ENCODE data around the gene SLAMF7. TPM values are rescaled to one million over a fixed set of nuclear protein-coding genes. Genes with fewer than 3 reads are reported as not detected.

Gene SLAMF7
- total and polyA plus RNA-seq, 2 of the 8 experiments (the other 6 are each of a cell fraction or from before 2014, with no cell fraction given) = not detected

- Histone ChIP-seq H4K91ac (replicated peaks; ENCODE audit: insufficient read length, low read length) (no peak overlapping the region), H3K79me1 (ENCODE audit: low read depth, low read length) (no peaks in the 10 kb centered on the region), H4K20me1 (replicated peaks in 1 of 2; ENCODE audit: control insufficient read depth in 1 of 2, insufficient read depth in 2 of 2, low read length in 2 of 2) (no peaks in the 10 kb centered on the region), H3K23ac (ENCODE audit: insufficient read length) (no peak overlapping the region), H2BK12ac (ENCODE audit: low read depth, low read length) (no peak overlapping the region), H2BK5ac (ENCODE audit: low read depth, low read length) (no peak overlapping the region), H2BK15ac (ENCODE audit: low read length) (no peak overlapping the region), H3K27me3 (replicated peaks in 1 of 4; ENCODE audit: control insufficient read depth in 3 of 4, extremely low read depth in 1 of 4, insufficient read depth in 3 of 4, low read length in 3 of 4) (no peaks in the 10 kb centered on the region), H3K23me2 (ENCODE audit: low read depth, low read length) (no peaks in the 10 kb centered on the region), H2BK20ac (ENCODE audit: low read length) (no peak overlapping the region), H3K27ac (ENCODE audit: low read depth, low read length) (no peak overlapping the region), H3K14ac (ENCODE audit: insufficient read length) (no peak overlapping the region), H2AFZ (ENCODE audit: low read length) (no peak overlapping the region), H3K9me3 (ENCODE audit: insufficient read depth in 2 of 2, low read depth in 1 of 2, low read length in 1 of 2) (no peaks in the 10 kb centered on the region), H3K18ac (ENCODE audit: extremely low read depth, low read length) (no peak overlapping the region), H3K56ac (replicated peaks; ENCODE audit: insufficient read length, low read depth, low read length) (no peak overlapping the region), H3K79me2 (ENCODE audit: control insufficient read depth in 1 of 2, insufficient read depth in 2 of 2, low read length in 2 of 2) (no peaks in the 10 kb centered on the region), H3K4me1 (replicated peaks in 1 of 4; ENCODE audit: control insufficient read depth in 3 of 4, insufficient read depth in 4 of 4, low read length in 3 of 4) (no peaks in the 10 kb centered on the region), H3K36me3 (ENCODE audit: control insufficient read depth in 2 of 4, insufficient read depth in 4 of 4, low read length in 3 of 4) (no peaks in the 10 kb centered on the region), H3K9ac (replicated peaks in 1 of 4; ENCODE audit: extremely low read depth in 1 of 4, low read depth in 3 of 4, low read length in 3 of 4) (no peak overlapping the region), H2BK120ac (replicated peaks; ENCODE audit: low read depth, low read length) (no peak overlapping the region), H2AK5ac (ENCODE audit: low read depth, low read length) (no peak overlapping the region), H4K8ac (ENCODE audit: extremely low read depth, insufficient read depth, low read length) (no peak overlapping the region), H3K4me2 (ENCODE audit: insufficient read depth in 1 of 2, low read depth in 2 of 2, low read length in 2 of 2) (no peak overlapping the region), H3K4ac (replicated peaks; ENCODE audit: insufficient read length, low read depth, low read length) (no peak overlapping the region), H4K5ac (ENCODE audit: insufficient read length, low read depth, low read length) (no peak overlapping the region), H3K4me3 (ENCODE audit: extremely low read depth in 1 of 4, insufficient read depth in 2 of 4, low read depth in 3 of 4, low read length in 4 of 4) (no peak overlapping the region)
- POLR2A ChIA-PET (ENCODE audit: partially characterized antibody) = no interaction called here
- CTCF ChIA-PET (ENCODE audit: partially characterized antibody) = interaction anchor here (1.0 to 1.1 kb wide), 2 partner anchors 62 to 91 kb away, joined by 3 to 4 read pairs; no protein-coding TSS in a partner anchor
- TF ChIP-seq GTF2F1 (IDR thresholded peaks at IDR 0.05; ENCODE audit: borderline replicate concordance, low read depth, low read length) = no peak
- TF ChIP-seq HDAC2 (IDR thresholded peaks at IDR 0.05; ENCODE audit: borderline replicate concordance in 1 of 2, low read depth in 2 of 2, low read length in 2 of 2) = no peak
- TF ChIP-seq POLR2A (IDR thresholded peaks at IDR 0.05; ENCODE audit: control extremely low read depth in 1 of 2, low read depth in 2 of 2, low read length in 2 of 2) = no peak
- 81% methylated on average over 1 of the region's 1 CpG; no CpG with 5 or more reads in 1 of the 2 experiments for WGBS, 2 experiments (ENCODE audit: extremely low coverage in 1 of 2, insufficient coverage in 1 of 2, insufficient read length in 1 of 2, insufficient replicate concordance in 2 of 2, low coverage in 1 of 2, low lambda C conversion rate in 2 of 2, missing lambda C conversion rate in 1 of 2)
- no peak for FAIRE-seq
- no peak for DNase-seq (ENCODE audit: low read depth in 1 of 2, low spot score in 2 of 2)
These were observed 33.3 kb downstream of the SLAMF7 start for GRCh38 chr1:160772331-160772730.

Data from H1 (cell line).